Measurements from ENCODE around the gene GANAB.

Gene GANAB

DNA sequence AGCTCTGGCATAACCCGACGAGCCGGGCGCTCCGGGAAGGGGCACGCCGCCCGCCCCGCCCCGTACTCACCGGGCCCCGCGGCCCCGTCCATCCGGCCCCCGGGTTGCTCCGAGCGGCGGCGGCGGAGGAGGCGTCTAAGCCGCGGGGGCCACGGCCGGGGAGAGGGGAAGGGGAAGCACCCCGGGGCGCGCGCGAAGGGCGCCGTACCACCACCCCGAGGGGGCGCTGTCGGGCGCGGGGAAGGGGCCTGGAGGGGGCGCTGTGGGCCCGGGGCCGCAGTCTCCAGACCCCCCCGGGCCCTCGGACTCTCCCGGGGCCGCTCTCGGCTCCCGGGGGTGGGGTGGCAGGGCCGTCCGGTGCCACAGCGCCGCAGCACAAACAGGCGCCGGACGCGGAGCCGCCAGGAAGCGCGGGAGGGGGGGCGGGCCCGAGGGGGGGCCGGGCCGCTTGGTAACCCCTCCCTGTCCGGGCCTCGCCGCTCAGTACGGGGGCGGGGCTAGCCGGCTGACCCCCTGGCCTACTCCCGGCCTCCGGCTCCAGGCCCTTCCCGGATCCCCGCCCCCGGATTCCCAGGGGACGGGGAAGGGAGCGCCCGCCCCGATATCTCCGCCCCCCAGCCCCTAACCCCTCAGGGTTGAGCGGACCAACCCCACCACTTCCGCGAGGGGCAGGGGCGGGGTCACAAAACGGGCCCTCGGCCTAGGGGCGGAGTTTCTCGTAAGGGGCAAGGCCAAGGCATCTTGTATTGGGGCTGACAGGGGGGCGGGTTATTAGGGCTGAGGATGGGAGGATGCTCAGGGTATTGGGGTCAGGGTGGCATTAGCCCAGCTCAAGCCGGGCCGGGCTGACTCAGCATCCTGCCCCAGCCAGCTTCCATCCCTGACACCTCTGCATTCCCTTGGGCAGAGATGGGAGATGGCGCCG, 33.8 kb downstream of the GANAB start, which contains the start of the genes EML3 and ROM1:
Gene EML3 (minus strand): TSS at position 410 of the 925 bp plus-strand sequence. CDS start 318 bp downstream, at position 92.
Gene ROM1 (plus strand): TSS at position 892 of the 925 bp plus-strand sequence. CDS start 25 bp downstream, at position 917.
- H3K9ac ChIP-seq (ENCODE audit: low read length), result peak within 1 kb of the TSS; percentile 86
- no peaks in the 10 kb centered on the region for H3K27me3 ChIP-seq (ENCODE audit: control insufficient read depth, insufficient read depth, low read length)
- no peaks in the 10 kb centered on the region for H3K9me3 ChIP-seq (ENCODE audit: control insufficient read depth, low read length)
- H3K36me3 ChIP-seq (ENCODE audit: control insufficient read depth, insufficient read depth, low read length), result no peaks in the 10 kb centered on the region
- peak within 1 kb of the TSS; percentile 73 for H3K4me3 ChIP-seq (ENCODE audit: low read length)
- H3K4me1 ChIP-seq (ENCODE audit: control insufficient read depth, insufficient read depth, low read length), result peaks cover 32% of the 10 kb centered on the region

DNA sequence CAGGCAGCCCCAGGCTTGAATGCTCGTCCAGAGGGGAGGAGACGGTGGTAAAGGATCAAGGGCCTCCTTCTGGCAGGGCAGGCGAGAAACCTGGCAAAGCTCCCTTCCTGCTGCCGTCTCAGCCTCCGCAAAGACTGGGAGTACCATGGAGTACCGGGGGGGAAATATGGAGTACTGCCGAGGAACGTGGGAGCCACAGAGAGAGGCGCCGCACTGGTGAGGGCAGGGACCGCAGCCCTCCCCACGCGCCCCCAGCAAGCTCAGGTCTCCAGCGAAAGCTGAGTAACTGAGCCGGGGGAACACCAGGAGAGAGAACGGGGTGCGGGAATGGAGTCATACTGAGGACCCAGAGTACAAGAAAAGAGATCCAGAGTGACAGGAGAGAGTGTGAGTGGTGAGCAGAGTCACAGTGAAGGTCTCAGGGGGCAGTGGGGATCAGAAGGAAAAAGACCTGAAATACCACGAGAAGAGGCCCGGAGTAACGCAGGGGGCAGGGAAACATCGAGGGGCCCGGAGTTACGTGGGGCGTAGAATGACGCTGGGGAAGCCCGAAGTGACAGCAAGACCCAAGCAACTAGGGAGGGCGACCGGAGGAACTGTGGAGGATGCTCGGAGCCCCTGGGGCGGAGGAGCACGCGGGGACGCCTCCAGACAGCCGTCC, 34.6 kb downstream of the GANAB start:
- no peaks in the 10 kb centered on the region for H3K36me3 ChIP-seq (ENCODE audit: control insufficient read depth, insufficient read depth, low read length)
- H3K4me3 ChIP-seq (ENCODE audit: low read length), result peak overlapping the region; percentile 73
- no peaks in the 10 kb centered on the region for H3K9me3 ChIP-seq (ENCODE audit: control insufficient read depth, low read length)
- peaks cover 32% of the 10 kb centered on the region for H3K4me1 ChIP-seq (ENCODE audit: control insufficient read depth, insufficient read depth, low read length)
- H3K9ac ChIP-seq (ENCODE audit: low read length), result peak overlapping the region; percentile 86
- no peaks in the 10 kb centered on the region for H3K27me3 ChIP-seq (ENCODE audit: control insufficient read depth, insufficient read depth, low read length)

DNA sequence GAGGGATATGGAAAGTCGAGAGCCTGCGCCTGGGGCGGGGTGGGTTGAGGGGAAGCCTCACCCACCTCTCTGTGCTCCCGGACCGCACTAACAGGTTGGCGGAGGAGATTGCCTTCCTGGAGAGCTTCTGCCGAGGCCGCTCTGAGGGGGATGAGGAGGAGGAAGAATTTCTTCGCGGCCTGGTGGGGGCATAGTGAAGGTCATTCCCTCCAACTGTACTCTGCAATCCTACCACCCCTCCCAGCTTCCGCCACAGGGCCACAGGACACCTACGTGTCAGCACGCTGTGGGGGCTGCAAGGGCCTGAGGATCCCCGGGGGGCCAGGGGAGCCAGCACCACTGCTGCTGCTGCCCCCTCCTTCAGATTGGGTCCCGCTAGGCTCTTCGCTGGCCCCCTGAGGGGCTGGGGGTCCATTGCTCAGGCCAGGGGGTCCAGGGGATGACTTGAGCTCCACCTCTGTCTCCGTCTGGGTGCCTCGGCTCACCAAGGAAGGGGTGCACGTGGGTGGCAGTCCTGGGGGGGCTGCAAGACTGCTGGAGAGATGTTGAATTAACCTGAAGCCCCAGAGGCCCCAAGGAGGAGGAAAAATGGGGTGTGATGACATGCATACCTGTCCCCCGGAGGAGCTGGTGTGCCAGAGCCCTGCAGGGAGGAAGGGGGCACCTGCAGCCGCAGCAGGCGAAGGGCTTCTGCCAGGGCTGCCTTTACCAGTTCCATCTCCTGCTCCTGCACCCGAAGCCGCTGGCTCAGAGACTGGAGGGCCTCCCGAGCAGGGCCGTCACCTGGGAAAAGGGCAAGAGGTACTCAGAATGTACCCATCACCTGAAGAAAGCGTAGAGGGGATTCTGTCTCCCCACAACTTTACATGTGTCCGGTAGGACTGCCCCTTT, 35.4 kb downstream of the GANAB start:
- no peak overlapping the region for H3K4me3 ChIP-seq (ENCODE audit: low read length)
- no peaks in the 10 kb centered on the region for H3K36me3 ChIP-seq (ENCODE audit: control insufficient read depth, insufficient read depth, low read length)
- H3K27me3 ChIP-seq (ENCODE audit: control insufficient read depth, insufficient read depth, low read length), result no peaks in the 10 kb centered on the region
- no peaks in the 10 kb centered on the region for H3K9me3 ChIP-seq (ENCODE audit: control insufficient read depth, low read length)
- peaks cover 32% of the 10 kb centered on the region for H3K4me1 ChIP-seq (ENCODE audit: control insufficient read depth, insufficient read depth, low read length)
- H3K9ac ChIP-seq (ENCODE audit: low read length), result peak overlapping the region; percentile 86

DNA sequence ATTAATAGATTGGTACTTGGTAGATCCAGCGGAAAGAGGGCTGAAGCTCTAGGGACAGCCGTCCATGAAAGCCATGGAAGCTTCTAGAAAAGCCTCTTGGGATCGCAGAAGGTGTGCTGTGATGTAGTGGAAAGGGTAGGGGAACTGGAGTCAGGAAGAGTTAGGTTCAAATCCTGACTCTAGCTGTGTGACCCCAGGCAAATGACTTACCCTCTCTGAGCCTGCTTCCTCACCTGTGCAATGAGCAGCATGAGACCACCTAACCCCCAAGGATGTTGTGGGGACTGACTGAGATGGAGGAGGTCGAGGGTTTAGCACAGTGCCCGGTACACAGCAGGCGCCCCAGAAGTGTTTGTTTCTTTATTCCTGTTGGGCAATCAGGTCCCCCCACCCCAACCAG, 36.0 kb downstream of the GANAB start:
- Histone ChIP-seq H3K36me3 (ENCODE audit: control insufficient read depth, insufficient read depth, low read length) (no peaks in the 10 kb centered on the region), H3K9ac (ENCODE audit: low read length) (no peak overlapping the region), H3K4me1 (ENCODE audit: control insufficient read depth, insufficient read depth, low read length) (peaks cover 32% of the 10 kb centered on the region), H3K4me3 (ENCODE audit: low read length) (no peak overlapping the region), H3K9me3 (ENCODE audit: control insufficient read depth, low read length) (no peaks in the 10 kb centered on the region), H3K27me3 (ENCODE audit: control insufficient read depth, insufficient read depth, low read length) (no peaks in the 10 kb centered on the region)

DNA sequence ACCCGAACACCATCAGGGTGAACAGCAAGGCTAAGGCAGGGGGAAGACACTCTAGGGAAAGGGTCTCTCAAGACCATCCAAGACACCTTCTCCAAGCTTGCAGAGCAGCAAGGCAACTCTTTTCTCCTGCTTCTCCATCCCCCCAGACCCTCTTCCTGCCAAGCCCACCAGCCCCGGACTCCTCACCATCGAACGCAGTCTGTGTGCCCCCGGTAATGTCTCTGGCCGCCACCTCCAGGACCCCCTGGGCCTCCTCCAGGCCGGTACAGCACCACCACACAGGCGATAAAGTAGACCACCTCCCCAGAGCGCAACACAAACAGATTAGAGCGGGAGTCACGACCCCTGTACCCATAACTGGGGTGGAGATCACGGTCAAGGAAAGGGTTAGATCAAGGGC, 37.6 kb downstream of the GANAB start:
- Histone ChIP-seq H3K4me1 (ENCODE audit: control insufficient read depth, insufficient read depth, low read length) (peaks cover 22% of the 10 kb centered on the region), H3K9me3 (ENCODE audit: control insufficient read depth, low read length) (no peaks in the 10 kb centered on the region), H3K9ac (ENCODE audit: low read length) (no peak overlapping the region), H3K4me3 (ENCODE audit: low read length) (no peak overlapping the region), H3K36me3 (ENCODE audit: control insufficient read depth, insufficient read depth, low read length) (no peaks in the 10 kb centered on the region), H3K27me3 (ENCODE audit: control insufficient read depth, insufficient read depth, low read length) (no peaks in the 10 kb centered on the region)

DNA sequence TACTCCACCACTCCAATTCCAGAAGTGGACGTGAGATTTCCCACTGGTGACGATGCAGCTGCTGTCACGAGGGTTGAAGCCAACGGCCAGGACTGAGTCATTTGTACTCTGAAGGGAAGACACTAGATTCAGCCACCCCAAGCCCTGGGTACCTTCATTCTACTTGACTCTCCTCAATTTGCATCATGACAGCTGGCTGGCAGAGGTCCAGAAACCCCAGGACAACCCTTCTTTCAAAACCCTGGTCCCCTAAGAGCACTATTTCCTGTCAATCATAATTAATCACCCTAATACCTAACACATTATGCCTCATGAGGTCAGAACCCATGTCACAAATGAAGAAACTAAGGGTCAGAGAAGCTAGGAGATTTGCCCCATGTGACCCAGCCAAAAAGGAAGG, 38.7 kb downstream of the GANAB start:
- Histone ChIP-seq H3K4me3 (ENCODE audit: low read length) (no peak overlapping the region), H3K9me3 (ENCODE audit: control insufficient read depth, low read length) (no peaks in the 10 kb centered on the region), H3K4me1 (ENCODE audit: control insufficient read depth, insufficient read depth, low read length) (peaks cover 18% of the 10 kb centered on the region), H3K36me3 (ENCODE audit: control insufficient read depth, insufficient read depth, low read length) (no peaks in the 10 kb centered on the region), H3K27me3 (ENCODE audit: control insufficient read depth, insufficient read depth, low read length) (no peaks in the 10 kb centered on the region), H3K9ac (ENCODE audit: low read length) (no peak overlapping the region)

DNA sequence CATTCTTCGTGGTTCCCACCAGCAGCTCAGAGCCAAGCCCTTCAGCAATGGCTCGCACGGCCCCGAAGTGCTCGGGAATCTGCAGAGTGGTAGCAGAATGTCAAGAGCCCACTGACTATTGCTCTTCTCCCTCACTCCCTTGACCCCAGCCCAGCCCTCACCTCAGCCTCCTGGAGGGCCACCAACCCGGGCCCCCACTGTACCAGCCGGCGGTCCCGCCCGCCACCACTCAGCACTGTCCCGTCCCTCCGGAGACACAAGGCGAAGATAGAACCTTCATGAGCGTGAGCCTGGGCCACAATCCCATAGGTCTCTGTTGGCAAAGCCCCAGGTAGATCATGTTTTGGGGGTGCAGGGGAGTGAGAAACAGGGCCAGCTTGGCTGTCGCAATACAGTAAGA, 40.5 kb downstream of the GANAB start:
- no peaks in the 10 kb centered on the region for H3K36me3 ChIP-seq (ENCODE audit: control insufficient read depth, insufficient read depth, low read length)
- H3K27me3 ChIP-seq (ENCODE audit: control insufficient read depth, insufficient read depth, low read length), result no peaks in the 10 kb centered on the region
- no peak overlapping the region for H3K9ac ChIP-seq (ENCODE audit: low read length)
- H3K4me3 ChIP-seq (ENCODE audit: low read length), result no peak overlapping the region
- peaks cover 8% of the 10 kb centered on the region for H3K4me1 ChIP-seq (ENCODE audit: control insufficient read depth, insufficient read depth, low read length)
- H3K9me3 ChIP-seq (ENCODE audit: control insufficient read depth, low read length), result no peaks in the 10 kb centered on the region

DNA sequence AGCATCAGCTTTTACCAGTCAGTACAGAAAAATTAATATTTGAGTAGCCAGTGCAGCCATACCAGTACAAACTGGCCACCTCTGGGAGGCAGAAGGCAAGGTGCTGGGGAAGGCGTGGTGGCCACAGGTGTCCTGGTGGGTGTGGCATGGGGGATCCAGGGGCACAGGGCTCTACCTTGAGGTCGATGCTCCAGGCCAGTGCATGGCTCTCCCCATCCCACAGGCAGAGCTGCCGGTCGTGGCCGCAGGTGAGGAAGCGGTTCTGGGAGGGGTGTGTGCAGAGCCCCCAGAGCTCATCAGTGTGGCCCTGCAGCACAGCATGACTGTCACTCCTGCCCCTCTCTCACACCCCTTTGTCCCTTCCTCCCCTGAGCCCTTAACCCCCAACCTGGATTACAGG, 40.9 kb downstream of the GANAB start:
- peaks cover 6% of the 10 kb centered on the region for H3K4me1 ChIP-seq (ENCODE audit: control insufficient read depth, insufficient read depth, low read length)
- no peaks in the 10 kb centered on the region for H3K36me3 ChIP-seq (ENCODE audit: control insufficient read depth, insufficient read depth, low read length)
- H3K9ac ChIP-seq (ENCODE audit: low read length), result no peak overlapping the region
- no peaks in the 10 kb centered on the region for H3K27me3 ChIP-seq (ENCODE audit: control insufficient read depth, insufficient read depth, low read length)
- no peaks in the 10 kb centered on the region for H3K9me3 ChIP-seq (ENCODE audit: control insufficient read depth, low read length)
- H3K4me3 ChIP-seq (ENCODE audit: low read length), result no peak overlapping the region

DNA sequence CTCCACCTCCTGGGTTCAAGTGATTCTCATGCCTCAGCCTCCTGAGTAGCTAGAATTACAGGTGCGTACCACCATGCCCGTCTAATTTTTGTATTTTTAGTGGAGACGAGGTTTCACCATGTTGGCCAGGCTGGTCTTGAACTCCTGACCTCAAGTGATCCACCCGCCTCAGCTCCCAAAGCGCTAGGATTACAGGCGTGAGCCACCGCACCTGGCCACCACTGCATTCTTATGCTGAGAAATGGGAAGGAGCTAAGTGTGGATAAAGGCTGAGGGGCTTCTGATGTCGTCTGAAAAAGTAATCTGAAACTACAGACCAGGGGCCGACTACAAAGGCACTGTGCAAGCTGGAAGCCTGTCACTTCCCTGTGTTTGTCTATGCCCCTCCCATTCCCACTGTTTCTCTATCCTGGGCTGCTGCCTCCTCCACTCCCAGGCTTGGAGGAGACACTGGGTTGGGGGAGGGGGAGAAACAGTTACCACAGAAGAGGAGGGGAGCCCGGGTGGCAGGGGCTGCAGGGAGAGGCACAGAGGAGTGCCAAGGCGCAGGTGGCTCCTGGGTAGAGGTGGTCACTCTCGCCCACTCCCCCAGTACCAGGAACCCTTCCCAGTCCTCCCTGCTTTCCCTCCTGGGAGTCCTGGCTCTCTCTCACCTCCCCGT, 41.8 kb downstream of the GANAB start:
- no peaks in the 10 kb centered on the region for H3K36me3 ChIP-seq (ENCODE audit: control insufficient read depth, insufficient read depth, low read length)
- peaks cover 15% of the 10 kb centered on the region for H3K4me1 ChIP-seq (ENCODE audit: control insufficient read depth, insufficient read depth, low read length)

DNA sequence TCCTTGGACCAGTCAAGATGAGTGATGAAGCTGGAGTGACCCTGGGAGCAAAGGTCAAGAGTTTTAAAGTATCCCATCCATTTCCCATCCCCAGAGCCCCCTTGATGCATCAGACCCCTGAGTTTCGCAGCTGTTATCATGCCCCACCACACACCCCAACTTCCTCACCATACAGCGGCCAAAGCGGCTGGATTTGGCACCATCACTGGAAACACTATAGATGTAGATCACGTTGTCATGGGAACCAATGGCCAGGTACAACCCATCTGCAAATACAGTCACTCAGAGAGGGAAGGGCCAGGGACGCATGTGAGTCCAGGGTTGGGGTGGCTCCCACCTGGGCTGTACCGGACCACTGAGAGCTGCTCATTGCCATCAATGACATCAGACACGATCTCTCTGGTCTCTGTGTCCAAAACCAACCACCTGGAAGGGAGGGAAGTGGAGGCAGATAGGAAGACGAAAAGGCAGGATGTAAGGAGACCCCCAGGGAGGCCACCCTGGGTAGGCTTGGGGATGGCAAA, 42.6 kb downstream of the GANAB start:
- no peaks in the 10 kb centered on the region for H3K9me3 ChIP-seq (ENCODE audit: control insufficient read depth, low read length)
- H3K9ac ChIP-seq (ENCODE audit: low read length), result no peak overlapping the region
- H3K27me3 ChIP-seq (ENCODE audit: control insufficient read depth, insufficient read depth, low read length), result no peaks in the 10 kb centered on the region
- peaks cover 22% of the 10 kb centered on the region for H3K4me1 ChIP-seq (ENCODE audit: control insufficient read depth, insufficient read depth, low read length)
- no peaks in the 10 kb centered on the region for H3K36me3 ChIP-seq (ENCODE audit: control insufficient read depth, insufficient read depth, low read length)
- H3K4me3 ChIP-seq (ENCODE audit: low read length), result no peak overlapping the region

More for the DNA sequence above, 41.8 kb downstream of the GANAB start:
- Histone ChIP-seq H3K9ac (ENCODE audit: low read length) (no peak overlapping the region), H3K9me3 (ENCODE audit: control insufficient read depth, low read length) (no peaks in the 10 kb centered on the region), H3K4me3 (ENCODE audit: low read length) (no peak overlapping the region), H3K27me3 (ENCODE audit: control insufficient read depth, insufficient read depth, low read length) (no peaks in the 10 kb centered on the region)

DNA sequence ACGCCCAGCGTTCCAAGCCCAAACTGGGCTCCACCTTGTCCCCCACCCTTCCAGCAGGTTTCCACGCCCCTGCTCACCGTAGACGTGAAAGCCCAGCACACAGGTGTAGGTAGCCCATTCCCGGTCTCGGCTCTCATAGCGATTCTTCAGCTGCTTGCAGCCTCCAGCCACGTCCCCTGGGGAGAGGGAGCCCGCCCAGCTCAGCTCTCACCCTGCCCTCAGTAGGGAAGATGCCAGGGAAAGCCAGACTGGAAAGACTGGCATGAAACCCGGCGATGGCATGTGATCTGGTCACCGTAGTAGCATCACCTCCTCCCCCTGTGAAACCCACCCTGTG, 43.4 kb downstream of the GANAB start:
- peaks cover 24% of the 10 kb centered on the region for H3K4me1 ChIP-seq (ENCODE audit: control insufficient read depth, insufficient read depth, low read length)
- H3K9ac ChIP-seq (ENCODE audit: low read length), result peak overlapping the region; percentile 86

More for the DNA sequence above, 43.4 kb downstream of the GANAB start:
- no peaks in the 10 kb centered on the region for H3K27me3 ChIP-seq (ENCODE audit: control insufficient read depth, insufficient read depth, low read length)
- peaks cover 3% of the 10 kb centered on the region for H3K36me3 ChIP-seq (ENCODE audit: control insufficient read depth, insufficient read depth, low read length)
- H3K9me3 ChIP-seq (ENCODE audit: control insufficient read depth, low read length), result no peaks in the 10 kb centered on the region
- no peak overlapping the region for H3K4me3 ChIP-seq (ENCODE audit: low read length)

All from mucosa of stomach (tissue), 1 donor.